Osteoblast (primary cell): ENCODE measurements around the gene SERPINA4. TPM values are rescaled to one million over a fixed set of nuclear protein-coding genes. Genes with fewer than 3 reads are reported as not detected.

Experiments
- DNase-seq: peaks from one replicate; pipeline ENCODE4 v3.0.0; 2011; ENCODE audit warnings: low spot score, mixed read lengths; ENCODE audit not compliant: insufficient read length; ENCODE audit errors: missing footprints
- H2AFZ ChIP-seq: 2 replicates; pipeline ENCODE4 v1.6.0; 2011; ENCODE audit warnings: mild to moderate bottlenecking, low read length
- H3K27ac ChIP-seq: 2 replicates; pipeline ENCODE4 v1.5.1; 2011; ENCODE audit warnings: mild to moderate bottlenecking, low read depth, low read length, moderate library complexity
- H3K27me3 ChIP-seq: 2 replicates; pipeline ENCODE4 v1.6.0; 2012; ENCODE audit warnings: mild to moderate bottlenecking, control low read depth, inconsistent platforms, low read length, moderate library complexity; ENCODE audit not compliant: insufficient read depth
- H3K36me3 ChIP-seq: 2 replicates; pipeline ENCODE4 v1.5.1; 2011; ENCODE audit warnings: mild to moderate bottlenecking, low read length, control low read depth, moderate library complexity; ENCODE audit not compliant: insufficient read depth
- H3K4me1 ChIP-seq: 2 replicates; pipeline ENCODE4 v1.5.1; 2011; ENCODE audit warnings: mild to moderate bottlenecking, low read length, control low read depth, moderate library complexity; ENCODE audit not compliant: insufficient read depth
- H3K4me2 ChIP-seq: 2 replicates; pipeline ENCODE4 v1.6.0; 2011; ENCODE audit warnings: mild to moderate bottlenecking, low read length; ENCODE audit not compliant: insufficient read depth
- H3K4me3 ChIP-seq: fragments of 200-600 bp; sonication (generic); 3 replicates; pipeline ENCODE4 v1.5.1; 2012; ENCODE audit warnings: mild to moderate bottlenecking, low read length, inconsistent platforms; ENCODE audit not compliant: insufficient read depth
- H3K79me2 ChIP-seq: 2 replicates; pipeline ENCODE4 v1.6.0; 2012; ENCODE audit warnings: mild to moderate bottlenecking, low read length, control low read depth, inconsistent platforms; ENCODE audit not compliant: insufficient read depth
- H3K9me3 ChIP-seq: 2 replicates; pipeline ENCODE4 v1.5.1; 2011; ENCODE audit warnings: low read depth, low read length, control low read depth
- H4K20me1 ChIP-seq: 2 replicates; pipeline ENCODE4 v1.6.0; 2012; ENCODE audit warnings: mild to moderate bottlenecking, low read length, control low read depth; ENCODE audit not compliant: insufficient read depth
- CTCF ChIP-seq: IDR thresholded peaks from 2 replicates; pipeline ENCODE4 v1.5.1; 2011; ENCODE audit warnings: mild to moderate bottlenecking, low read depth, low read length, moderate library complexity; ENCODE audit errors: extremely low read depth
- total RNA-seq: library from RNA; depleted of rRNA; stranded (reverse); fragments of >200 nt; gene quantifications from 2 replicates; pipeline ENCODE4 v1.2.3, GENCODE V29; 2012

SERPINA4 gene
- total RNA-seq, 1 donor = not detected

DNA sequence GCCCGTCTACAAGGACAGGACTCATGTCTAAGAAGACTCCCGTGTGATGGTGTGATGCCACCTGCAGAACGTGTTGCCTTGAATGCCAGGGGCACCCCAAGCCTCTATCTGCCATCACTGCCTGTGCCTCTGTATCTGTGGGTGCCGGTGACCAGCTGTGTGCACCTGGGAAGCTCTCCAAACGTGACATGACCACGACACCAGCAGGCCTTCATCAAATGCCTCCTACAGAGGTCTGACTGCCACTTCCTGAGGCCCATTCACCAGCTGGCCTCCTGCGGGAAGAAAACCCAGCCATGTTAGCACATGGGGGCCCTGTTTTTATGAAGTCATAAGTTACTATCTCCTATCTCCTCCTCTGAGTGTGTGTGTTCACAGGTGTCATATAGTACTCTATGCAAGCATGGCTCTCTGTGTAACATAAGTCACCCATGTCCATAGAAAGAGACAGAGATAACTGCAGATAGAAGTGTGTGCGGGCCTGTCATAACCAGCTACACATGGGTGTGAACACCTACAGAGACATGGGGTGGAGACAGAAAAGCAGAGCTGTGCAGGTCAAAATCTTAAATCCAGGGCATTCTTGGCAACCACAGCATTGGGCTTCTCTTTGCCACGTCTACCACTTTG is 18.3 kb upstream of the SERPINA4 start:
- H3K79me2 ChIP-seq = no peaks in the 10 kb centered on the region
- no peaks in the 10 kb centered on the region for H3K36me3 ChIP-seq
- TF ChIP-seq CTCF = no peak
- no peaks in the 10 kb centered on the region for H4K20me1 ChIP-seq
- no peak for DNase-seq
- no peak overlapping the region for H3K4me3 ChIP-seq
- H3K27me3 ChIP-seq = no peaks in the 10 kb centered on the region
- H3K4me1 ChIP-seq = peaks cover 15% of the 10 kb centered on the region
- peaks cover 3% of the 10 kb centered on the region for H3K9me3 ChIP-seq
- H3K27ac ChIP-seq = no peak overlapping the region
- H2AFZ ChIP-seq = peak overlapping the region; percentile 62
- no peak overlapping the region for H3K4me2 ChIP-seq

GRCh38 chr14:94543449-94544124 is 17.7 kb upstream of the SERPINA4 start:
- Histone ChIP-seq H3K4me3 (no peak overlapping the region), H4K20me1 (no peaks in the 10 kb centered on the region), H2AFZ (peak overlapping the region; percentile 30), H3K27ac (no peak overlapping the region), H3K79me2 (no peaks in the 10 kb centered on the region), H3K36me3 (no peaks in the 10 kb centered on the region), H3K9me3 (peaks cover 3% of the 10 kb centered on the region), H3K4me2 (no peak overlapping the region), H3K4me1 (peaks cover 15% of the 10 kb centered on the region), H3K27me3 (no peaks in the 10 kb centered on the region)
- TF ChIP-seq CTCF = no peak
- DNase-seq = peak; percentile 60

DNA sequence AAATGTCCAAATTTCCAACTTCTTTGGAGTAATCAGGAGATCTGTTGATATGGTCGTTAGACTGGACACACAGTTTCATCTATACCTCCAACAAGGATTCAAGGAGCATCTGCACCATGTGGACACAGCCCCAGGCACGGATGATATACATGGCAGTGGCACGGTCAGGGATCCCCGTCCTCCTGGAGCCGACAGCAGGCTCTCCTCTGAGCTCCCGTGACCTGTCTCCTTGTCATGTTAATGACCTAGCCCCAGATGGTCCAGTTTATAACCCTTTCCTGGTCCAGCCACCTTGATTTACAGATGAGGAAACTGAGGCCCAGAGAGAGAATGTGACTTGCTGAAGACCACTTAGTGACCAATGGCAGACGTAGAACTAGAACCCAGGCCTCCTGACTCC is 16.5 kb upstream of the SERPINA4 start:
- Histone ChIP-seq H3K4me1 (peaks cover 13% of the 10 kb centered on the region), H3K4me3 (no peak overlapping the region), H3K36me3 (no peaks in the 10 kb centered on the region), H3K4me2 (no peak overlapping the region), H3K79me2 (no peaks in the 10 kb centered on the region), H3K27ac (no peak overlapping the region), H3K27me3 (no peaks in the 10 kb centered on the region), H4K20me1 (no peaks in the 10 kb centered on the region), H2AFZ (no peak overlapping the region), H3K9me3 (peaks cover 3% of the 10 kb centered on the region)
- TF ChIP-seq CTCF = no peak
- no peak for DNase-seq

DNA sequence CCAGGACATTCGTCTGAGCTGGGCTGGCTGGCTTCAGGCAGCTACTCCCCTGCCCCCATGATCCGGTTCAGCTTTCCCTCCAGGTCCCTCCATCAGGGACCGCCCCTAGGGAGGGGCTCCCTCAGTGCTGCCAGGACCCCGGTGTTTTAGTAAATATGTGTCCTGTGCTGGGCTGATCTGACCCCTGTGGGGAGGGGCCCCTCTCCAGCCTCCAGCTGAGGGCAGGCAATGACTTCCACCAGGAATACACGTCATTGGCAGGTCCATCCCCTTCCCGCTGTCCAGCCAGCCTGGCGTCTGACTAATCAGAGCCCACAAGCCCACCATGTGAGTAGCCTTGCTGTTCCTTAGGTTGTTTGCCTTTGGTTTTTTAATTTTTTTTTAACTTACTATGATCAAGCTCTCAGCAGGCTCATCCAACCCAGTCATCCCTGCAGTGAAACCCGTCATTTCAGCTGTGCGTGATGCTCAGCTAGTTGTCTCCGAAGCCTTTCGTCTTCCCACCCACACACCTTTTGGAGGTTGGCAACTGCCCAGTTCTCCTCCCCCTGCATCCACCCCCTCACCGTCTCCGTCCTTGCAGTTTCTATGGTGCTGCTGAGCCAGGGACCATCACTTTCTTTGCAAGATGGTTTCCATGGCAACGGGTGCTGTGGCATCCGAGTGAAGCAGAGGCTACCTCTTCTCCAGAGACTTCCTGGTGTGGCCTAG is 16.0 kb upstream of the SERPINA4 start:
- DNase-seq = peak; percentile 44

More for the DNA sequence above, 16.0 kb upstream of the SERPINA4 start:
- H4K20me1 ChIP-seq = no peaks in the 10 kb centered on the region
- H3K36me3 ChIP-seq = no peaks in the 10 kb centered on the region
- H3K9me3 ChIP-seq = peaks cover 3% of the 10 kb centered on the region
- TF ChIP-seq CTCF = no peak
- H3K79me2 ChIP-seq = no peaks in the 10 kb centered on the region
- no peaks in the 10 kb centered on the region for H3K27me3 ChIP-seq
- H3K4me1 ChIP-seq = peaks cover 8% of the 10 kb centered on the region
- H3K4me3 ChIP-seq = no peak overlapping the region
- no peak overlapping the region for H3K4me2 ChIP-seq
- H2AFZ ChIP-seq = no peak overlapping the region
- no peak overlapping the region for H3K27ac ChIP-seq
